ENCODE results near the gene ZSWIM5.

- TF ChIP-seq CTCF (IDR thresholded peaks at IDR 0.05; ENCODE audit: low read length) (no peak), EZH2 (optimal IDR thresholded peaks at IDR 0.05; ENCODE audit: low read depth, low read length) (no peak), EZH2phosphoT487 (IDR thresholded peaks at IDR 0.05; ENCODE audit: low read length) (no peak)
Observed at GRCh38 chr1:44994309-44994898, 212.0 kb downstream of the ZSWIM5 start.
